Astrocyte of the cerebellum (primary cell): Measurements from ENCODE around the gene SLC26A3.

Source experiments
- DNase-seq: peaks from one replicate; pipeline ENCODE4 v3.0.0-alpha.2; 2011; ENCODE audit warnings: low read depth
- H3K4me3 ChIP-seq: 2 replicates; pipeline ENCODE4 v1.5.1; 2011; ENCODE audit warnings: mild to moderate bottlenecking, low read depth, low read length, moderate library complexity
- in situ Hi-C: cut with HindIII; loops from 2 replicates; pipeline ENCODE4 v1.10.0; 2017; ENCODE audit warnings: low sequenced_read_pairs
- TF ChIP-seq, protein P1 (sequence below): IDR thresholded peaks from 2 replicates; pipeline ENCODE4 v1.5.1; 2012; ENCODE audit warnings: low read length, low read depth, moderate library complexity, mild to moderate bottlenecking; ENCODE audit errors: missing control alignments

SLC26A3 gene

DNA sequence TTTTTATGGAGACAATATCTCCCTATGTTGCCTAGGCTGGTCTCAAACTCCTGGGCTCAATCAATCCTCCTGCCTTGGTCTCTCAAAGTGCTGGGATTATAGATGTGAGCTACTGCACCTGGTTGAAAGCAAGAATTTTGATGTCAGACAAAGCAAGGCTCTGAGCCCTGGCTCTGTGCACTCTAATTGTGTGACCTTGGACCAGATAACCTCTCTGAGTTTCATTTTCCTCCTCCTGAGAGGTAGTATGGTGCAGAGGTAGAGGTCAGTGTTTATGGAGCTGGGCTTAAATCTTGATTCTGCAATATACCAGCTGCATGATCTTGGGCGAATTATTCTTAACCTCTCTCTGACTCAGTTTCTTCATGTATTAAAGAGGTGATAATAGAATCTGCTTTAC, 31.4 kb upstream of the SLC26A3 start:
- in situ Hi-C loops: no loop called here
- no peak overlapping the region for H3K4me3 ChIP-seq
- TF ChIP-seq, protein P1, sequence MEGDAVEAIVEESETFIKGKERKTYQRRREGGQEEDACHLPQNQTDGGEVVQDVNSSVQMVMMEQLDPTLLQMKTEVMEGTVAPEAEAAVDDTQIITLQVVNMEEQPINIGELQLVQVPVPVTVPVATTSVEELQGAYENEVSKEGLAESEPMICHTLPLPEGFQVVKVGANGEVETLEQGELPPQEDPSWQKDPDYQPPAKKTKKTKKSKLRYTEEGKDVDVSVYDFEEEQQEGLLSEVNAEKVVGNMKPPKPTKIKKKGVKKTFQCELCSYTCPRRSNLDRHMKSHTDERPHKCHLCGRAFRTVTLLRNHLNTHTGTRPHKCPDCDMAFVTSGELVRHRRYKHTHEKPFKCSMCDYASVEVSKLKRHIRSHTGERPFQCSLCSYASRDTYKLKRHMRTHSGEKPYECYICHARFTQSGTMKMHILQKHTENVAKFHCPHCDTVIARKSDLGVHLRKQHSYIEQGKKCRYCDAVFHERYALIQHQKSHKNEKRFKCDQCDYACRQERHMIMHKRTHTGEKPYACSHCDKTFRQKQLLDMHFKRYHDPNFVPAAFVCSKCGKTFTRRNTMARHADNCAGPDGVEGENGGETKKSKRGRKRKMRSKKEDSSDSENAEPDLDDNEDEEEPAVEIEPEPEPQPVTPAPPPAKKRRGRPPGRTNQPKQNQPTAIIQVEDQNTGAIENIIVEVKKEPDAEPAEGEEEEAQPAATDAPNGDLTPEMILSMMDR: no peak
- DNase-seq: no peak

DNA sequence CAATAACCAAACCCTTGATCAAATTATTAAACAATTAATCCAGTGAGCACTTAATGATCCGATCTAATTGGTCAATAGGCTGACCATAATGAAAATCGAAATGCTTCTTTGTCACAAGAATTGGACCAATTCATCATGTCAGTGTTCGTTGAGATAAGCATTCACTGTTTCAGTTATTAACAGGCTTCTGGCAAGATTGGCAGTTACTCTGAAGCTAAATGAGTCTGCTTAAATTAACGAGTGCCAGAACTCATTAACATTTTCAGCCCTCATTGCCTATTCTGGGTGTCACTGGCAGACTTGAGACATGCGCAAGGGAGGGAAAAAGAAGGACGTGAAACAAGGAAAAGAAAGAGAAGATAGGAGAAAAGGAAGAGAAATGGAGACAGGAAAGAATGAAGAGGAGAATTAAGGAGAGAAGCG, 30.7 kb upstream of the SLC26A3 start:
- in situ Hi-C loops: no loop called here
- no peak for DNase-seq
- H3K4me3 ChIP-seq: no peak overlapping the region
- TF ChIP-seq, protein P1: no peak

DNA sequence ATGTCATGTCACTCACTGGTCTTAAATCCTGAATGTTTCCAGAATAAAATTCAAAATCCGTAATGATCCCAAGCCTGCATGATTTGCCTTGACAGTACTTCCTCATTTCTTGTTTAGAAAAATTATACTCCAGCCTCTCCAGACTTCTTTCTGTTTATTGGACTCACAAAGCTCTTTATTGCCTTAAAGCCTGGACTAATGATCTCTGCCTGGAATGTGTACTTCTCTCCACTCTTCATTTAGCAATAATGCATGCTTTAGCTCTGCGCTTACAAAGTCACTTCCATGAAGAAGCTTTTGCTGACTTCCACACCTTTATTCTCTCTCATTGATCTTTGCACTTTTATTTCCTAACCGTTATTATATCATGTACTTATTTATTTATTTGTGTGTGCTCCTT, 27.4 kb upstream of the SLC26A3 start:
- TF ChIP-seq, protein P1: no peak
- in situ Hi-C loops: no loop called here
- no peak overlapping the region for H3K4me3 ChIP-seq
- DNase-seq: no peak

DNA sequence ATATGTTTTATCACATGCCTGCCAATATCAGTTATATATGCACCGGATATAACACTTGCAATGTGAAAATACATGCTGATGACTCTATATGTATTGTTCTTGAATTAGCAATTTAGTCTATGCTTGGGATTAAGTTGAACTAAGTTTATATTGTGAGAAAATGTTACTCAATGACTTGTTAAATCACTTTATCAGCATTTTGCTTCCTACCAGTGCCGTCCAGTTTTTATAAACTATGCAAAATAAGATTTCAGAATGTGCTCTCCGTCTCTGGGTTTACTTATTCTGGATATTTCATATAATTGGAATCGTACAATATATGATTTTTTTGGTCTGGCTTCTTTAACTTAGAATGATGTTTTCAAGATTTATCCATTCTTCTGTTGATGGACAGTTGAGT, 25.5 kb upstream of the SLC26A3 start:
- no peak for DNase-seq
- no peak overlapping the region for H3K4me3 ChIP-seq
- in situ Hi-C loops: no loop called here
- TF ChIP-seq, protein P1: no peak

DNA sequence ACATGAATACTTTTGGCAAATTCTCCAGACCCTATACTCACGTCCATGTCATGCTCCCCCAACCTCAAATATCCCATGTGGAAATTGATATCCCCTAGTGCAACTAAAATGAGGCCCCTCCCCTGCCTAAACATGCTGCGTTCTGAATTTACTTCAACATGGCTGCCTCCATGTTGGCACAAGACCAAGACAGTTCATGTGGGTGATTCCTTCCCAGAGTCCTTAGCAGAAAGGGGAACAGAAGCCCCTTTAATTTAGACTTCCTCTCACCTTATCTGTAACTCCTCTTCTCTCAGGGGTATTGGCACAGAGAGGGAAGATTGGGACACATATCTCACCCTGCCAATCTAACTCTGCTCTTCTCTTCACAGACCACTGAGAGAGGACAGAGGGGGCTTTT, 24.5 kb upstream of the SLC26A3 start:
- H3K4me3 ChIP-seq: no peak overlapping the region
- in situ Hi-C loops: no loop called here
- no peak for DNase-seq
- TF ChIP-seq, protein P1: no peak

DNA sequence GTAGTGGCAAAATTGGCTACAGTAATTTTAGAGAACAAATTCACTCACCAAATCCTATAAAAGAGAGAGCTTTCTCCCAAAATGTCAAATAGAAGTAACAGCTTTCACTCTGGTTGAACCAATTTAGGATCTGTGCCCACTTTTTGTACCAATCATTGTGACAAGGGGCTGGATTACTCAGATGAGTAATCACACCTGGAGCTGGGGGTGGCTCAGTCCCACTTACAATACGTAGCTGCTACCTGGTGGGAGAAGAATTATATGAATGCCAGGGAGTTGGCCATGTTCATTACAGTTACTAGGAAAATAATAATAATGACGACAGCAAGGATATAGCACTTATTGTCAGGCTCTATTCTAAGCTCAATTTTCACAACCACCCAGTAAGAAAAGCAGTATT, 23.4 kb upstream of the SLC26A3 start:
- in situ Hi-C loops: no loop called here
- no peak for DNase-seq
- TF ChIP-seq, protein P1: no peak
- no peak overlapping the region for H3K4me3 ChIP-seq

DNA sequence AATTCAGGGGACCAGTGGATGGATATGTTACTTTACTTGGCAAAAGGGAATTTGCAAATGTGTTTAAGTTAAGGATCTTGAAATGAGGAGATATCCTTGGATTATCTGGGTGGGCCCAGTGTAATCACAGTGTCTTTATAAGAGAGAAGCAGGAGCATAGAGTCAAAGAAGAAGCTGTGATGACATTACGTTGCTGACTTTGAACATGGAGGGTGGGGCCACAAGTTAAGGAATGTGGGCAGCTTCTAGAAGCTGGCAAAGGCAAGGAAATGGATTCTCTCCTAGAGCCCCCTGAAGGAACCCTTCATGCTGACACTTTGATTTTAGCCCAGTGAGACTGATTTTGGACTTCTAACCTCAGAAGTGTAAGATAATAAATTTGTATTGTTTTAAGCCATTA, 21.8 kb upstream of the SLC26A3 start:
- TF ChIP-seq, protein P1: no peak
- DNase-seq: no peak
- no peak overlapping the region for H3K4me3 ChIP-seq
- in situ Hi-C loops: no loop called here
